HG03095 (cell line): ENCODE results near the gene SCN3A.

Experiments
- ATAC-seq: cut with Tn5 transposase; IDR thresholded peaks from one replicate; pipeline ENCODE4 v1.9.1; 2021; ENCODE audit warnings: moderate library complexity; ENCODE audit not compliant: unreplicated experiment

Gene SCN3A

GRCh38 chr2:165192729-165193128 lies 11.1 kb downstream of the SCN3A start:
- peak; percentile 31 for ATAC-seq

GRCh38 chr2:165191096-165191728 lies 12.6 kb downstream of the SCN3A start:
- ATAC-seq = no peak

- ATAC-seq = no peak
Observed at GRCh38 chr2:165185633-165186032, 18.2 kb downstream of the SCN3A start.

GRCh38 chr2:165182029-165182428 lies 21.8 kb downstream of the SCN3A start:
- no peak for ATAC-seq

- ATAC-seq = no peak
Observed at GRCh38 chr2:165176780-165177179, 27.1 kb downstream of the SCN3A start.

- no peak for ATAC-seq
Observed at GRCh38 chr2:165173215-165173614, 30.6 kb downstream of the SCN3A start.

GRCh38 chr2:165164201-165164600 lies 39.6 kb downstream of the SCN3A start:
- no peak for ATAC-seq

GRCh38 chr2:165163761-165164160 lies 40.1 kb downstream of the SCN3A start:
- no peak for ATAC-seq

- ATAC-seq = no peak
Observed at GRCh38 chr2:165162466-165162865, 41.4 kb downstream of the SCN3A start.

- ATAC-seq = no peak
Observed at GRCh38 chr2:165161510-165161909, 42.3 kb downstream of the SCN3A start.

GRCh38 chr2:165157160-165157559 lies 46.7 kb downstream of the SCN3A start:
- ATAC-seq = no peak

GRCh38 chr2:165155152-165155551 lies 48.7 kb downstream of the SCN3A start:
- no peak for ATAC-seq

- ATAC-seq = peak; percentile 85
Observed at GRCh38 chr2:165149439-165149838, 54.4 kb downstream of the SCN3A start.

- ATAC-seq = no peak
Observed at GRCh38 chr2:165147186-165148045, 56.4 kb downstream of the SCN3A start.

GRCh38 chr2:165144315-165144714 lies 59.5 kb downstream of the SCN3A start:
- ATAC-seq = peak; percentile 57

- ATAC-seq = no peak
Observed at GRCh38 chr2:165141601-165142354, 62.1 kb downstream of the SCN3A start.

GRCh38 chr2:165126244-165126643 lies 77.6 kb downstream of the SCN3A start:
- ATAC-seq = no peak

GRCh38 chr2:165122521-165122920 lies 81.3 kb downstream of the SCN3A start:
- ATAC-seq = no peak

- no peak for ATAC-seq
Observed at GRCh38 chr2:165120740-165121467, 82.9 kb downstream of the SCN3A start.

- no peak for ATAC-seq
Observed at GRCh38 chr2:165115258-165115657, 88.6 kb downstream of the SCN3A start.

GRCh38 chr2:165114346-165114939 lies 89.4 kb downstream of the SCN3A start:
- ATAC-seq = no peak
